GM12872 (cell line): ENCODE results near the gene KCNN1.
A peak's percentile ranks its signal among the peaks of the same experiment; 100 is the strongest.

Source experiments
- TF ChIP-seq, protein P1 (sequence below): IDR thresholded peaks from 3 replicates; pipeline ENCODE4 v1.5.1; 2011; ENCODE audit warnings: low read depth, mild to moderate bottlenecking, low read length, moderate library complexity; ENCODE audit not compliant: insufficient read depth

Gene KCNN1

DNA sequence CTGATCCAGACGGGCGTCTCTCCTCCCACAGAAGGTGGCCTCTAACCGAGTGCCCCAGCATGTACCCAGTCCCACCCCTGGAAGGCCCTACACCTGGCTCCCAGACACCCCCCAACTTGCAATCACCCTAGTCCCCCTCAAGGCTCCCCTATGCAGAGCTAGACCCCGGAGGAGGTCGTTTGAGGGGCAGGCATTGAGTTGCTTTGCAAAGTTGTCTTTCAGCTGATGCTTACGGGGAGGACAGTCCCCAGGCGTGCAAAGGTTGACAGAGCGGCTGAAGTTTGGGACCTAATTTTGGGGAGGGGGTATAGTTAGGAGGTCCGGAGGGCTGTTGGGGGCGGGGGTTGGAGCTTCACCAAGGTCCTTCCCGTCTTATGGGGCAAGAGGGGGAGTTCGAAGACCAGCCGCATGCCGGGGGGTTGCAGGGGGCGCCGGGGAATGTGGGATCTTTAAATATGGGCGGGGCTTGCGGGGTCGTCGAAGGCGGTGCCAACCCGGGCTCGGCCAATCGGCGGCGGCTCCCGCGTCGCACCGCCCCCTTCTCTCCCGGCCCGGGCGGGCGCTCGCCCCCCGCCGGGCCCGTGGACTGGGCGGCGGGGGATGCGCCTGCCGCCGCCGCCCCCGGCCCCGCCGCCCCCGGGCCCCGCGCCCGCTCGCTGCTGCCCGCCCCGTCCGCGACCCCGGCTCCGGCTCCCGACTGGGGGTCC, at the start of gene KCNN1:
KCNN1 (plus strand) TSS at position 558 of the 707 bp plus-strand sequence. CDS start 6,782 bp downstream, outside the sequence.
- TF ChIP-seq, protein P1, sequence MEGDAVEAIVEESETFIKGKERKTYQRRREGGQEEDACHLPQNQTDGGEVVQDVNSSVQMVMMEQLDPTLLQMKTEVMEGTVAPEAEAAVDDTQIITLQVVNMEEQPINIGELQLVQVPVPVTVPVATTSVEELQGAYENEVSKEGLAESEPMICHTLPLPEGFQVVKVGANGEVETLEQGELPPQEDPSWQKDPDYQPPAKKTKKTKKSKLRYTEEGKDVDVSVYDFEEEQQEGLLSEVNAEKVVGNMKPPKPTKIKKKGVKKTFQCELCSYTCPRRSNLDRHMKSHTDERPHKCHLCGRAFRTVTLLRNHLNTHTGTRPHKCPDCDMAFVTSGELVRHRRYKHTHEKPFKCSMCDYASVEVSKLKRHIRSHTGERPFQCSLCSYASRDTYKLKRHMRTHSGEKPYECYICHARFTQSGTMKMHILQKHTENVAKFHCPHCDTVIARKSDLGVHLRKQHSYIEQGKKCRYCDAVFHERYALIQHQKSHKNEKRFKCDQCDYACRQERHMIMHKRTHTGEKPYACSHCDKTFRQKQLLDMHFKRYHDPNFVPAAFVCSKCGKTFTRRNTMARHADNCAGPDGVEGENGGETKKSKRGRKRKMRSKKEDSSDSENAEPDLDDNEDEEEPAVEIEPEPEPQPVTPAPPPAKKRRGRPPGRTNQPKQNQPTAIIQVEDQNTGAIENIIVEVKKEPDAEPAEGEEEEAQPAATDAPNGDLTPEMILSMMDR = no peak

DNA sequence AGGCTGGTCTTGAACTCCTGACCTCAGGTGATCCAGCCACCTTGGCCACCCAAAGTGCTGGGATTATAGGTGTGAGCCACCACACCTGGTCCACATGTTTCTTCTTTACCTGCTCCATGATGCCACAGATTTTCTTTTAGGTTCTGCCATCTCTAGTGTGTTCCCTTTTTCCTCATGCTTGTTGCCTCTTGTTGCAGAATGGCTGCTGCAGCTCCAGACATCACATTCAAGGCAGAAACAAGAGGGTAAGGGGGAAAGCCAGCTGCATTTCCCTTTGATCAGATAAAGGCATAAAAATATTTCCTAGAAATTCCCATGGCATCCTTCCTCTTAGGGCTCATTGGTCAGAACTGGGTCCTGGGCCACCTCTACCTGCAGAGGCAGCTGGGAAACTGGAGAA, 46.4 kb upstream of the KCNN1 start:
- TF ChIP-seq, protein P1 = no peak

DNA sequence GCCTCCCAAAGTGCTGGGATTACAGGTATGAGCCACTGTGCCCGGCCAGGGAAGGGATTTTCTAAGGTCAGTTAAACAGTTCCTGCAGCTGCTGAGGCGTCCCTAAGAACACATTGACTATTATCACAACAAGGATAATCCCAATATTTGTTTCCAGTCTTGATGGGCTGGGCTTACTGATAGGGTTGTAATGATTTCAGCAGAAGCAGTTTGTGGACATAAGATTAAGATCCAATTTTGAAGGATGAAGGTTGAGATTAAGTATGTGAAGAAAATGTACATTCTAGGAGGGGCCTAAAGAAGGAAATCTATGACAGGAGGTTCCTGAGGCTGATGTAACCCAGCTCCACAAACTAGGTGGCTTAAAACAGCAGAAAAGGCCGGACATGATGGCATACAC, 44.8 kb upstream of the KCNN1 start:
- TF ChIP-seq, protein P1 = no peak

DNA sequence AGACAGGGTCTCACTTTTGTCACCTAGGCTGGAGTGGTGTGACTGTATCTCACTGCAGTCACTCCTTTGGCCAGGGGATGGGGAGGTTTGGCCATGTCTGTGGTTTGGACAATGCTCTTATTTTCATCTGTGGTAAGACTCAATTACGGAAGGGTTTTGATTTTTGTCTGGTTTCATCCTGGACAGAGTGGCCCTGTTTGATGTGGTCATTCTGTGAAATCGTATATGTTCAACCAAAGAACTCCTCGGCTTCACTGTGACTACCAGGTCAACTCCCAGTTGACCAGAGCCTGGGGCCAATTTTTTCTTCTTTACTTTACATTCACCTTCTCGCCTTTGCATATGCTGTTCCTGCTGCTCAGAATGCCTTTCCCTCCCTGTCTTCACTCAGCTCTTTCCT, 40.9 kb upstream of the KCNN1 start:
- TF ChIP-seq, protein P1 = no peak

DNA sequence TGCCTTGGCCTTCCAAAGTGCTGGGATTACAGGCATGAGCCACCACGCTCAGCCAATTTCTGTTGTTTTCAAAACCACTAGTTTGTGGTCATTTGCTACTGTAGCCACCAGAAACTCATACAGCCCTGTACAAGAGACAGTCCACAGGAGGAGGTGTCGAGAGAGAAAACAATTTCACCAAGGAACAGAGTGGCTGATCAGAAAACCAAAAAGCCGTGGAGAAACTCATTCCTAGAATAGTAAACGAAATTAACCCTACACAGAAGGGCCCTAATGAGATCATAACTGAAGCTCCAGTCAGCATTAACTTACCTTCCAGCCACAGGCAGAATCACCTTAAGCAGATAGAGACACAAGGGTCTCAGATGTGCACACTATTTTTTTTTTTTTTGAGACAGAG, 37.9 kb upstream of the KCNN1 start:
- TF ChIP-seq, protein P1 = no peak

DNA sequence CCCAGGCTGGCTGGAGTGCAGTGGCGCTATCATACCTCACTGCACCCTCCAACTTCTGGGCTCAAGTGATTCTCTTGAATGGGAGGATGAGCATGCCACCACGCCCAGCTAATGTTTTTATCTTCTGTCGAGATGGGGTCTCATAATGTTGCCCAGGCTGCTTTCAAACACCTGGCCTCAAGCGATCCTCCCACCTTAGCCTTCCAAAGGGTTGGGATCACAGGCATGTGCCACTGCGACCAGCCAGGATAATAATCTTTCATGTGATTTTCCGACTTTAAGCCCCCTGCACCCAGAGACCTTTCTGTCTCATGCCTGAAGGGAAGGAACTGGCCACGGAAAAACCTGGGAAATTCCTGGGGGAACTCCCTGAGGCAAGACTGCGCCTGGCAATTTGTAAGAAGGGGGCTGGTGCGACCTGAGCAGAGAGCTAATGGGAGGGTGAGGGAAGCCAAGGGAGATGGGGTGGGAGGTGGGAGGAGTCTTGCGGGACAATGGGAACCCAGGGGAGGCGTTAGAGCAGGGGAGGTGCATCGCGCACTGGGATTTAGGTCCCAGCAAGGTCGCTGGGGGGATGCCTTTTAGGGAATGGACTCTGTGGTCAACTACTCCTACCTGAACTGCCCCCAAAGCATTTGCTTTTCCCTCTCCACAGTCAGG, 35.2 kb upstream of the KCNN1 start:
- TF ChIP-seq, protein P1 = no peak

DNA sequence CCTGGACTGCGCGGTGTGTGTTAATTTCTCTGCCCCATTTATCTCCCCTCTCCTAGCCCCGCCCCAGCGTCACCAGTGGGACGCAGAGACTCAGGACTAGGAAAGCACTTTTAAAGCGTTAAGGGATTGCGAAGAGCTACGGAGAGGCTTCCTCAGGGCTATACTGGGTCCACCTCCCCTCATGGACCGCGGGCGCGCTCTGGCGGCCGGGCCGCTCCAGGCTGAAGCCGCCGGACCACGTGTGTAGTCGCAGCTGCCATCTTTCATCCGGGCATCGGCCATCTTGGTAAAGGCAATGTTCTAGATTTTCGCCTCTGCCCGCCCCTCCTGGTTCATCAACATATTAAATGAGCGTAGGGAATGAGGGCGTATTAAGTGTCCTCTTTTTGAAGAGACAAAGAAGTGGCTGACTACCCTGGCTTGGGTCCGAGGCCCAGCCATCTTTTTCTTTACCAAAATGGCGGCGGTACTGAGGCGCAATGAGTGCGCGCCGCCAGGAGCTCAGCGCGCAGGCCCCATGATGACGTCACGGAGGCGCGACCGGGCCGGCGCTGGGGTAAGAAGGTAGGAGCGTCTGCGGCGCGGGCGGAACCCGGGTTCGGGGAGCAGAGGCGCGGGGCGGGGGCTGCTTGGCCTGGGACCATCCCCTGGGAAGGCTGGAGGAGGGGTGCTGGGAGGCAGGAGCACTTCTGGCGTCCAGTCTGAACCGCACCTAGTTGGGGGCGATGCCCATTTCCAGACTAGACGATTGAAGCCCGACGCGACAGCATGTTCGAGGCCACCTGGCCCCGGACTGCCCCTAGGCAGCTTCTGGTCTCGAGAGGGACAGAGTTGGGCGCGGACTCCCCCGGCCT, 34.2 kb upstream of the KCNN1 start, which contains the start of gene CCDC124:
CCDC124 (plus strand) TSS at position 531 of the 854 bp plus-strand sequence. CDS start 3,406 bp downstream, outside the sequence.
- TF ChIP-seq, protein P1 = peak; percentile 99
